Fibroblast of lung (primary cell): ENCODE data around the gene AMDHD2. TPM values are rescaled to one million over a fixed set of nuclear protein-coding genes. Genes with fewer than 3 reads are reported as not detected.
"Not testable (repeated sequence)": the region's sequence is repeated elsewhere in the genome, so short reads cannot be mapped to it uniquely, and the experiment has no call there.

Experiments
- DNase-seq, 2 donors: peaks; one replicate each; pipeline versions ENCODE4 v3.0.0 to v3.0.0-alpha.2; 2010; ENCODE audit warnings: low read depth in 2 of 2
- H2AFZ ChIP-seq: 2 replicates; pipeline ENCODE4 v1.5.1; 2012; ENCODE audit warnings: low read length, control low read depth, inconsistent platforms
- H3K27ac ChIP-seq: 2 replicates; pipeline ENCODE4 v1.5.1; 2011; ENCODE audit warnings: low read length, control low read depth; ENCODE audit not compliant: insufficient read depth
- H3K27me3 ChIP-seq: 2 replicates; pipeline ENCODE4 v1.5.1; 2011; ENCODE audit warnings: mild to moderate bottlenecking, low read length; ENCODE audit not compliant: control insufficient read depth, insufficient read depth
- H3K36me3 ChIP-seq: 2 replicates; pipeline ENCODE4 v1.5.1; 2011; ENCODE audit warnings: low read length; ENCODE audit not compliant: control insufficient read depth, insufficient read depth
- H3K4me1 ChIP-seq: 2 replicates; pipeline ENCODE4 v1.5.1; 2011; ENCODE audit warnings: low read length; ENCODE audit not compliant: control insufficient read depth, insufficient read depth; ENCODE audit errors: extremely low read depth
- H3K4me2 ChIP-seq: 2 replicates; pipeline ENCODE4 v1.5.1; 2011; ENCODE audit warnings: low read length, control low read depth; ENCODE audit not compliant: insufficient read depth; ENCODE audit errors: extremely low read depth
- H3K4me3 ChIP-seq, 4 experiments: fragments of 200-600 bp in 1 of 4; sonication (generic) in 1 of 4; replicated peaks in 1 of 4; 2 replicates each; pipeline ENCODE4 v1.5.1; 2011 to 2016; ENCODE audit warnings: low read length in 4 of 4, low read depth in 3 of 4, mild to moderate bottlenecking in 3 of 4, control low read depth in 2 of 4, inconsistent platforms in 1 of 4, mixed read lengths in 1 of 4; ENCODE audit not compliant: insufficient read depth in 1 of 4; ENCODE audit errors: control extremely low read depth in 1 of 4
- H3K79me2 ChIP-seq: 2 replicates; pipeline ENCODE4 v1.5.1; 2012; ENCODE audit warnings: mild to moderate bottlenecking, low read length, inconsistent platforms; ENCODE audit not compliant: control insufficient read depth, insufficient read depth
- H3K9ac ChIP-seq: 2 replicates; pipeline ENCODE4 v1.5.1; 2011; ENCODE audit warnings: mild to moderate bottlenecking, low read length, control low read depth; ENCODE audit not compliant: insufficient read depth
- H3K9me3 ChIP-seq: 2 replicates; pipeline ENCODE4 v1.5.1; 2012; ENCODE audit warnings: low read depth, low read length; ENCODE audit not compliant: control insufficient read depth, insufficient read depth
- H4K20me1 ChIP-seq: 2 replicates; pipeline ENCODE4 v1.5.1; 2011; ENCODE audit warnings: low read length; ENCODE audit not compliant: control insufficient read depth, insufficient read depth; ENCODE audit errors: extremely low read depth
- CTCF ChIP-seq, 2 donors: IDR thresholded peaks in 1 of 2; conservative IDR thresholded peaks in 1 of 2; 1 replicate in 1 of 2; 2 replicates in 1 of 2; pipeline ENCODE4 v1.5.1; 2011 to 2012; ENCODE audit warnings: low read length in 2 of 2, control low read depth in 1 of 2, inconsistent platforms in 1 of 2, low read depth in 1 of 2, mild to moderate bottlenecking in 1 of 2
- polyA plus RNA-seq, 2 donors: library from polyadenylated mRNA; depleted of rRNA in 1 of 2; stranded (reverse) in 1 of 2; unstranded in 1 of 2; fragments of >200 nt; gene quantifications; 2 replicates each; pipeline ENCODE4 v1.2.1, GENCODE V29; 2011 to 2012; ENCODE audit warnings: missing spikeins in 1 of 2
- total RNA-seq: library from RNA; depleted of rRNA; stranded (reverse); fragments of >200 nt; gene quantifications from 2 replicates; pipeline ENCODE4 v1.2.1, GENCODE V29; 2014

The AMDHD2 gene
- total and polyA plus RNA-seq, 2 donors (not counting 1 experiment from before 2014, with no cell fraction given): 10.8 to 37.2 TPM

GRCh38 chr16:2560798-2561133 is 40.6 kb downstream of the AMDHD2 start:
- not testable (repeated sequence) for H3K4me3 ChIP-seq, H2AFZ ChIP-seq, H3K4me1 ChIP-seq, H3K27ac ChIP-seq, H3K36me3 ChIP-seq, H3K4me2 ChIP-seq, H3K79me2 ChIP-seq, H3K27me3 ChIP-seq, DNase-seq, H3K9me3 ChIP-seq, H3K9ac ChIP-seq, H4K20me1 ChIP-seq
- TF ChIP-seq CTCF (conservative IDR thresholded peaks at IDR 0.05 in 1 of 2, IDR thresholded peaks at IDR 0.05 in 1 of 2; ENCODE audit: low read depth in 1 of 2, low read length in 2 of 2): peak; percentile 18 to 33

GRCh38 chr16:2567506-2567905 is 47.3 kb downstream of the AMDHD2 start:
- not testable (repeated sequence) for H3K9me3 ChIP-seq, H3K4me1 ChIP-seq, DNase-seq, H3K27me3 ChIP-seq, H3K9ac ChIP-seq, H3K27ac ChIP-seq, H4K20me1 ChIP-seq, H3K4me3 ChIP-seq, H3K36me3 ChIP-seq, H2AFZ ChIP-seq, H3K79me2 ChIP-seq, H3K4me2 ChIP-seq

GRCh38 chr16:2568573-2568972 is 48.4 kb downstream of the AMDHD2 start:
- H3K79me2 ChIP-seq, H3K4me1 ChIP-seq: not testable (repeated sequence)

GRCh38 chr16:2572704-2573103 is 52.5 kb downstream of the AMDHD2 start:
- H3K9ac ChIP-seq, H3K27me3 ChIP-seq, H3K4me1 ChIP-seq, H3K27ac ChIP-seq, H2AFZ ChIP-seq, H3K36me3 ChIP-seq, H3K9me3 ChIP-seq, DNase-seq, H4K20me1 ChIP-seq, H3K4me2 ChIP-seq, H3K79me2 ChIP-seq, H3K4me3 ChIP-seq: not testable (repeated sequence)

More at GRCh38 chr16:2568573-2568972, 48.4 kb downstream of the AMDHD2 start:
- H3K9me3 ChIP-seq, H3K27ac ChIP-seq, H3K4me2 ChIP-seq, H2AFZ ChIP-seq, H3K27me3 ChIP-seq, DNase-seq, H3K4me3 ChIP-seq, H4K20me1 ChIP-seq, H3K36me3 ChIP-seq, H3K9ac ChIP-seq: not testable (repeated sequence)

GRCh38 chr16:2575839-2576238 is 55.7 kb downstream of the AMDHD2 start:
- not testable (repeated sequence) for H3K9ac ChIP-seq, H3K36me3 ChIP-seq, H3K4me3 ChIP-seq, H3K79me2 ChIP-seq, H3K4me1 ChIP-seq, DNase-seq, H3K27ac ChIP-seq, H4K20me1 ChIP-seq, H2AFZ ChIP-seq, H3K9me3 ChIP-seq, H3K4me2 ChIP-seq, H3K27me3 ChIP-seq

- H2AFZ ChIP-seq, H3K4me3 ChIP-seq, H3K9ac ChIP-seq, H3K4me2 ChIP-seq, H3K27me3 ChIP-seq, H4K20me1 ChIP-seq, H3K36me3 ChIP-seq, H3K9me3 ChIP-seq, H3K4me1 ChIP-seq, H3K27ac ChIP-seq, H3K79me2 ChIP-seq, DNase-seq: not testable (repeated sequence)
Measured at GRCh38 chr16:2577044-2577443, 56.9 kb downstream of the AMDHD2 start.
